HUES6 (cell line): ENCODE data around the gene SGCA.

Experiments used
- H3K27ac ChIP-seq: 2 replicates; pipeline ENCODE4 v1.7.0; 2013; ENCODE audit warnings: low read depth, mild to moderate bottlenecking, low read length, inconsistent platforms
- H3K27me3 ChIP-seq: 2 replicates; pipeline ENCODE4 v1.6.1; 2013; ENCODE audit warnings: low read length; ENCODE audit not compliant: control insufficient read depth, insufficient read depth
- H3K36me3 ChIP-seq: 2 replicates; pipeline ENCODE4 v1.6.1; 2013; ENCODE audit warnings: low read length; ENCODE audit not compliant: control insufficient read depth, insufficient read depth
- H3K4me1 ChIP-seq: 2 replicates; pipeline ENCODE4 v1.6.1; 2013; ENCODE audit warnings: low read length; ENCODE audit not compliant: control insufficient read depth, insufficient read depth
- H3K4me3 ChIP-seq: 2 replicates; pipeline ENCODE4 v1.5.1; 2013; ENCODE audit warnings: low read depth, low read length
- H3K9ac ChIP-seq: one replicate; pipeline ENCODE4 v1.6.1; 2013; ENCODE audit warnings: mild to moderate bottlenecking, low read length
- H3K9me3 ChIP-seq: 2 replicates; pipeline ENCODE4 v1.6.1; 2013; ENCODE audit warnings: low read depth, low read length; ENCODE audit not compliant: control insufficient read depth, insufficient read depth

SGCA gene

GRCh38 chr17:50199803-50200456 is 34.1 kb downstream of the SGCA start:
- no peak overlapping the region for H3K27ac ChIP-seq

GRCh38 chr17:50200457-50201275 is 34.9 kb downstream of the SGCA start:
- H3K27me3 ChIP-seq: peaks cover 26% of the 10 kb centered on the region
- H3K9me3 ChIP-seq: no peaks in the 10 kb centered on the region
- H3K4me1 ChIP-seq: peaks cover 9% of the 10 kb centered on the region
- H3K9ac ChIP-seq: peak overlapping the region; percentile 79
- no peak overlapping the region; the same call in 1 of the 2 replicates for H3K27ac ChIP-seq
- peaks cover 32% of the 10 kb centered on the region for H3K36me3 ChIP-seq
- H3K4me3 ChIP-seq: peak overlapping the region; percentile 53

More at GRCh38 chr17:50199803-50200456, 34.1 kb downstream of the SGCA start:
- Histone ChIP-seq H3K9ac (peak overlapping the region; percentile 24), H3K36me3 (peaks cover 40% of the 10 kb centered on the region), H3K4me1 (peaks cover 3% of the 10 kb centered on the region), H3K4me3 (peak overlapping the region; percentile 53), H3K9me3 (no peaks in the 10 kb centered on the region), H3K27me3 (peaks cover 26% of the 10 kb centered on the region)

GRCh38 chr17:50201276-50201854 is 35.6 kb downstream of the SGCA start, which contains the start of gene COL1A1:
COL1A1 (minus strand) TSS chr17:50201631; CDS start chr17:50201513, 118 bp downstream.
- Histone ChIP-seq H3K36me3 (peaks cover 25% of the 10 kb centered on the region), H3K4me3 (peak within 1 kb of the TSS; percentile 53), H3K27ac (no peak within 1 kb of the TSS; the same call in 1 of the 2 replicates), H3K27me3 (peaks cover 26% of the 10 kb centered on the region), H3K4me1 (peaks cover 9% of the 10 kb centered on the region), H3K9me3 (no peaks in the 10 kb centered on the region), H3K9ac (peak within 1 kb of the TSS; percentile 79)

- Histone ChIP-seq H3K27ac (no peak overlapping the region), H3K4me3 (no peak overlapping the region), H3K4me1 (peaks cover 25% of the 10 kb centered on the region), H3K9ac (no peak overlapping the region), H3K36me3 (peaks cover 8% of the 10 kb centered on the region), H3K9me3 (no peaks in the 10 kb centered on the region), H3K27me3 (peaks cover 26% of the 10 kb centered on the region)
Measured at GRCh38 chr17:50203086-50203485, 37.3 kb downstream of the SGCA start.

GRCh38 chr17:50203604-50204345 is 38.0 kb downstream of the SGCA start:
- Histone ChIP-seq H3K4me3 (no peak overlapping the region), H3K27me3 (peaks cover 26% of the 10 kb centered on the region), H3K27ac (no peak overlapping the region), H3K9ac (no peak overlapping the region), H3K9me3 (no peaks in the 10 kb centered on the region), H3K36me3 (peaks cover 2% of the 10 kb centered on the region; the same call in 1 of the 2 replicates), H3K4me1 (peaks cover 32% of the 10 kb centered on the region)

GRCh38 chr17:50204431-50204830 is 38.6 kb downstream of the SGCA start:
- Histone ChIP-seq H3K4me1 (peaks cover 38% of the 10 kb centered on the region), H3K27me3 (peaks cover 26% of the 10 kb centered on the region), H3K27ac (no peak overlapping the region), H3K9ac (no peak overlapping the region), H3K9me3 (no peaks in the 10 kb centered on the region), H3K36me3 (no peaks in the 10 kb centered on the region), H3K4me3 (no peak overlapping the region)

- peaks cover 48% of the 10 kb centered on the region for H3K4me1 ChIP-seq
- no peak overlapping the region for H3K27ac ChIP-seq
- no peak overlapping the region for H3K4me3 ChIP-seq
- H3K27me3 ChIP-seq: peaks cover 26% of the 10 kb centered on the region
- H3K9me3 ChIP-seq: no peaks in the 10 kb centered on the region
- H3K36me3 ChIP-seq: no peaks in the 10 kb centered on the region
- no peak overlapping the region for H3K9ac ChIP-seq
Measured at GRCh38 chr17:50205111-50205962, 39.5 kb downstream of the SGCA start.

- no peak overlapping the region for H3K9ac ChIP-seq
- peaks cover 55% of the 10 kb centered on the region for H3K4me1 ChIP-seq
- H3K27me3 ChIP-seq: peaks cover 23% of the 10 kb centered on the region
- H3K27ac ChIP-seq: no peak overlapping the region
- H3K36me3 ChIP-seq: no peaks in the 10 kb centered on the region
- H3K9me3 ChIP-seq: no peaks in the 10 kb centered on the region
- H3K4me3 ChIP-seq: no peak overlapping the region
Measured at GRCh38 chr17:50205963-50206505, 40.2 kb downstream of the SGCA start.

GRCh38 chr17:50206604-50207293 is 40.9 kb downstream of the SGCA start:
- H3K9ac ChIP-seq: no peak overlapping the region

More at GRCh38 chr17:50206604-50207293, 40.9 kb downstream of the SGCA start:
- no peaks in the 10 kb centered on the region for H3K9me3 ChIP-seq
- H3K27me3 ChIP-seq: peaks cover 16% of the 10 kb centered on the region
- H3K36me3 ChIP-seq: no peaks in the 10 kb centered on the region
- no peak overlapping the region for H3K4me3 ChIP-seq
- H3K27ac ChIP-seq: no peak overlapping the region
- H3K4me1 ChIP-seq: peaks cover 58% of the 10 kb centered on the region
